ENCODE data around the gene ZRANB2.

DNA sequence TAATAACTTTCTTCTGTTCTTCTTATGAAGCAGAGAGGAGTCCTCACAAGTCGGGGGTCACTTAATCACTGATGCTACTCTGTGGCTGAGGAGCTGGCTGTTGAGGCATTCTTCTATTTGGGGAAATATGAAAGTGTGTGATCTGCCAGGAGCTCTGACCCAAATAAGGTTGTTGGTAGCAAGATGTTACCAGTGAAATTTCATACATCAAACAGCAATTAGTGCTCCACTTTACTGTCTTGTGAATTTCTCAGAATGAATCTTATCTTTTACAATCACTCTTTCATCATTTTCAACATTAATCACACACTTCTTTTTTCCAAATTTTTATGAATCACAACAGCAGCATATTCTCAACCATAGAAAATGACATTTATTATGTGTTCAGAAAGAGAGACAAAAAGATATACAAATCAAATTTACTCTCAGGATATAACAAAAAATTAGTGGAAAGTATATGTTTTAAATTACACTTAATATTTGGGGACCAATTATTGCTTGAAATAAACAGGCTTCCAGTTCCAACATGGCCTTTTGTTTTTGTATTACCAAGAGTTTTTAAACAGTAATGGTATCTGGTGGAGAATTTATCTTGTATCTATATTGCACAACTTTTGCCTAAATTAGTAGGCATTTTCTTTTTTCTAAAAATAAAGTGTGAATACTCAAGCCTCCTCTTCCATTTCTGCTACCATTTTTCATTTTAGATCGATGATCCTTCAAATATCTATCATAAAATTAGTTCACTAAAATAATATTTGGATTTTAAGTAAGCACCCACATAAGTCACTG, 42.8 kb downstream of the ZRANB2 start:
- TF ChIP-seq EZH2 (IDR thresholded peaks at IDR 0.05; ENCODE audit: low read length, missing control alignments) = no peak
- TF ChIP-seq, protein P1, sequence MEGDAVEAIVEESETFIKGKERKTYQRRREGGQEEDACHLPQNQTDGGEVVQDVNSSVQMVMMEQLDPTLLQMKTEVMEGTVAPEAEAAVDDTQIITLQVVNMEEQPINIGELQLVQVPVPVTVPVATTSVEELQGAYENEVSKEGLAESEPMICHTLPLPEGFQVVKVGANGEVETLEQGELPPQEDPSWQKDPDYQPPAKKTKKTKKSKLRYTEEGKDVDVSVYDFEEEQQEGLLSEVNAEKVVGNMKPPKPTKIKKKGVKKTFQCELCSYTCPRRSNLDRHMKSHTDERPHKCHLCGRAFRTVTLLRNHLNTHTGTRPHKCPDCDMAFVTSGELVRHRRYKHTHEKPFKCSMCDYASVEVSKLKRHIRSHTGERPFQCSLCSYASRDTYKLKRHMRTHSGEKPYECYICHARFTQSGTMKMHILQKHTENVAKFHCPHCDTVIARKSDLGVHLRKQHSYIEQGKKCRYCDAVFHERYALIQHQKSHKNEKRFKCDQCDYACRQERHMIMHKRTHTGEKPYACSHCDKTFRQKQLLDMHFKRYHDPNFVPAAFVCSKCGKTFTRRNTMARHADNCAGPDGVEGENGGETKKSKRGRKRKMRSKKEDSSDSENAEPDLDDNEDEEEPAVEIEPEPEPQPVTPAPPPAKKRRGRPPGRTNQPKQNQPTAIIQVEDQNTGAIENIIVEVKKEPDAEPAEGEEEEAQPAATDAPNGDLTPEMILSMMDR (conservative IDR thresholded peaks at IDR 0.05 in 1 of 2, IDR thresholded peaks at IDR 0.05 in 1 of 2; ENCODE audit: low read depth in 1 of 2, low read length in 2 of 2) = no peak

All from fibroblast of lung (primary cell).